K562 (cell line): ENCODE results near the gene FBXO15. TPM values are rescaled to one million over a fixed set of nuclear protein-coding genes. Genes with fewer than 3 reads are reported as not detected.

Experiments
- ATAC-seq: fragments of 200-7000 bp; cut with Tn5 transposase; 3 replicates; pipeline ENCODE4 v1.9.1; 2020; ENCODE audit warnings: moderate library complexity
- BruUV-seq: library from RNA; stranded (reverse); fragments of 400-500 nt; replicated peaks from 2 replicates; lab custom pipeline; 2021; lab: Mats Ljungman, UMichigan
- CTCF ChIA-PET: fragments of 300-600 bp; formaldehyde crosslinking; extraction: SDS; loops from one replicate; lab custom pipeline; 2021; ENCODE audit warnings: low intra/inter-chr PET ratio; lab: Yijun Ruan, JAX
- POLR2A ChIA-PET: fragments of 300-600, 350-650 bp; sonication (Branson Sonifier 250); formaldehyde crosslinking; extraction: SDS; loops from one replicate; lab custom pipeline; 2021; ENCODE audit warnings: antibody characterized with exemption, inconsistent platforms; lab: Yijun Ruan, JAX
- DNase-seq, 4 experiments: peaks; one replicate each; pipeline versions ENCODE4 v3.0.0 to v3.0.0-alpha.2; 2011 to 2018; ENCODE audit warnings: low spot score in 3 of 4, mixed read lengths in 3 of 4; ENCODE audit errors: extremely low read depth in 1 of 4
- FAIRE-seq: peaks from 2 replicates; lab custom pipeline; 2011; peaks lifted over from hg19 to GRCh38; lab: Jason Lieb, UNC
- H2AFZ ChIP-seq: 2 replicates; pipeline ENCODE4 v1.6.0; 2011; ENCODE audit warnings: low read depth, low read length, control low read depth, inconsistent platforms
- H3K27ac ChIP-seq: fragments of 200-600 bp; 3 replicates; pipeline ENCODE4 v1.8.0; 2011; ENCODE audit warnings: low read depth, mild to moderate bottlenecking, control low read depth, inconsistent platforms, low read length, moderate library complexity, mixed read lengths; ENCODE audit errors: extremely low read depth
- H3K27me3 ChIP-seq, 2 experiments: fragments of 300-600 bp in 1 of 2; 2 replicates in 1 of 2; 3 replicates in 1 of 2; pipeline versions ENCODE4 v1.6.0 to v1.8.0; 2011; ENCODE audit warnings: inconsistent platforms in 2 of 2, low read length in 2 of 2, mild to moderate bottlenecking in 1 of 2, mixed read lengths in 1 of 2, moderate library complexity in 1 of 2; ENCODE audit not compliant: control insufficient read depth in 2 of 2, insufficient read depth in 2 of 2
- H3K36me3 ChIP-seq: fragments of 300-600 bp; 3 replicates; pipeline ENCODE4 v1.8.0; 2011; ENCODE audit warnings: mild to moderate bottlenecking, low read length, inconsistent platforms; ENCODE audit not compliant: control insufficient read depth, insufficient read depth
- H3K4me1 ChIP-seq, 2 experiments: fragments of 200-600 bp in 1 of 2; replicated peaks in 1 of 2; 2 replicates in 1 of 2; 3 replicates in 1 of 2; pipeline versions ENCODE4 v1.5.1 to v1.8.0; 2011; ENCODE audit warnings: inconsistent platforms in 2 of 2, low read length in 2 of 2, mild to moderate bottlenecking in 1 of 2, mixed read lengths in 1 of 2, moderate library complexity in 1 of 2; ENCODE audit not compliant: control insufficient read depth in 2 of 2, insufficient read depth in 2 of 2
- H3K4me2 ChIP-seq: 2 replicates; pipeline ENCODE4 v1.6.1; 2011; ENCODE audit warnings: low read length, control low read depth, inconsistent platforms, mixed read lengths; ENCODE audit not compliant: insufficient read depth
- H3K4me3 ChIP-seq: fragments of 200-600 bp; sonication (generic), shearing (Covaris generic); 2 replicates; pipeline ENCODE4 v1.5.1; 2016; ENCODE audit warnings: control low read depth, inconsistent platforms
- H3K79me2 ChIP-seq: fragments of 200-600 bp; 3 replicates; pipeline ENCODE4 v1.8.0; 2011; ENCODE audit warnings: low read length, inconsistent platforms; ENCODE audit not compliant: control insufficient read depth, insufficient read depth
- H3K9ac ChIP-seq, 2 experiments: 2 replicates each; pipeline versions ENCODE4 v1.6.0 to v1.6.1; 2011; ENCODE audit warnings: low read depth in 2 of 2, low read length in 2 of 2, control low read depth in 1 of 2, inconsistent platforms in 1 of 2, mild to moderate bottlenecking in 1 of 2, mixed read lengths in 1 of 2; ENCODE audit not compliant: insufficient read depth in 1 of 2
- H3K9me1 ChIP-seq: one replicate; pipeline ENCODE4 v1.6.0; 2011; ENCODE audit warnings: inconsistent platforms, mild to moderate bottlenecking, low read length, moderate library complexity; ENCODE audit not compliant: control insufficient read depth, insufficient read depth
- H3K9me3 ChIP-seq: replicated peaks from 2 replicates; pipeline ENCODE4 v1.5.1; 2011; ENCODE audit warnings: low read depth, low read length, inconsistent platforms; ENCODE audit not compliant: control insufficient read depth, insufficient read depth
- H4K20me1 ChIP-seq: replicated peaks from 2 replicates; pipeline ENCODE4 v1.6.1; 2011; ENCODE audit warnings: low read length, inconsistent platforms, mixed read lengths; ENCODE audit not compliant: control insufficient read depth, insufficient read depth
- BRCA1 ChIP-seq, 2 experiments: fragments of 450-650 bp in 1 of 2; sonication (generic) in 1 of 2; formaldehyde crosslinking in 1 of 2; IDR thresholded peaks; 2 replicates each; pipeline versions ENCODE4 v1.5.0 to v1.6.1; 2017 to 2020; ENCODE audit warnings: mild to moderate bottlenecking in 1 of 2, missing genetic modification reagents in 1 of 2
- CHAMP1 ChIP-seq: fragments of 450-650 bp; IDR thresholded peaks from 2 replicates; pipeline ENCODE4 v1.6.1; 2016; ENCODE audit warnings: mild to moderate bottlenecking
- FOXA3 ChIP-seq, 2 experiments: fragments of 450-650 bp in 1 of 2; sonication (generic) in 1 of 2; formaldehyde crosslinking; IDR thresholded peaks in 1 of 2; conservative IDR thresholded peaks in 1 of 2; 2 replicates each; pipeline versions ENCODE4 v1.4.0 to v1.8.0; 2020 to 2022; ENCODE audit warnings: mild to moderate bottlenecking in 2 of 2, missing genetic modification reagents in 1 of 2
- GTF2A2 ChIP-seq: IDR thresholded peaks from 2 replicates; pipeline ENCODE4 v1.6.1; 2016; ENCODE audit warnings: mild to moderate bottlenecking, missing genetic modification characterization, missing compliant biosample characterization
- JUNB ChIP-seq: fragments of 450-650 bp; formaldehyde crosslinking; conservative IDR thresholded peaks from 2 replicates; pipeline ENCODE4 v1.4.0; 2020; ENCODE audit warnings: mild to moderate bottlenecking
- KHSRP ChIP-seq: fragments of 450-650 bp; IDR thresholded peaks from 2 replicates; pipeline ENCODE4 v1.6.1; 2017
- PRDM10 ChIP-seq: fragments of 450-650 bp; IDR thresholded peaks from 2 replicates; pipeline ENCODE4 v1.6.1; 2018; ENCODE audit not compliant: partially characterized antibody
- SAFB2 ChIP-seq: fragments of 200-400 bp; formaldehyde crosslinking; IDR thresholded peaks from 2 replicates; pipeline ENCODE4 v1.6.1; 2018; ENCODE audit warnings: borderline replicate concordance, low read length, low read depth, moderate library complexity; ENCODE audit not compliant: severe bottlenecking
- YBX1 ChIP-seq: fragments of 450-650 bp; IDR thresholded peaks from 2 replicates; pipeline ENCODE4 v1.7.1; 2016; ENCODE audit warnings: mild to moderate bottlenecking
- ZBTB49 ChIP-seq: sonication (generic); formaldehyde crosslinking; IDR thresholded peaks from 2 replicates; pipeline ENCODE4 v1.8.0; 2022; ENCODE audit warnings: missing genetic modification reagents, mild to moderate bottlenecking, borderline replicate concordance
- ZNF133 ChIP-seq: fragments of 250-450 bp; sonication (Bioruptor Pico); IDR thresholded peaks from 2 replicates; pipeline ENCODE4 v1.4.0; 2020; ENCODE audit warnings: mild to moderate bottlenecking
- ZNF512 ChIP-seq: IDR thresholded peaks from 2 replicates; pipeline ENCODE4 v1.6.1; 2016; ENCODE audit warnings: missing genetic modification characterization, missing compliant biosample characterization
- WGBS: fragments of 100-300 bp; shearing (Covaris generic); methylation state at CpG from one replicate; pipeline ENCODE4 v1.1.6; 2016; ENCODE audit warnings: low coverage, mixed read lengths; ENCODE audit not compliant: insufficient coverage; ENCODE audit errors: missing lambda C conversion rate; 5-methylcytosine and 5-hydroxymethylcytosine counted together
- in situ Hi-C: fragments of 300-500 bp; cut with MboI; formaldehyde crosslinking; loops from 4 replicates; pipeline ENCODE4 v1.15.0; 2018; ENCODE audit warnings: inconsistent platforms, mixed read lengths
- intact Hi-C: fragments of 100-400 bp; cut with micrococcal nuclease; formaldehyde crosslinking; loops from 2 replicates; pipeline ENCODE4 v1.14.2; 2022
- polyA plus RNA-seq, 8 experiments: library from polyadenylated mRNA; depleted of rRNA in 4 of 8; stranded (reverse) in 5 of 8; unstranded in 3 of 8; fragments of >200 nt; fragmentation: Nextera tagmentation in 2 of 8; fragmentation: Illumina TruSeq in 1 of 8; extraction: Ambion mirVana in 2 of 8; extraction: Trizol in 1 of 8; gene quantifications; 2 replicates each; pipeline versions ENCODE4 v1.2.1 to v1.2.3, GENCODE V29; 2011 to 2014; ENCODE audit warnings: inconsistent platforms in 1 of 8, missing spikeins in 1 of 8
- total RNA-seq, 7 experiments: library from RNA; depleted of rRNA in 6 of 7; stranded (reverse); fragments of >200 nt in 6 of 7; fragmentation: Illumina TruSeq in 2 of 7; extraction: Trizol in 2 of 7; gene quantifications; 2 replicates each; pipeline versions ENCODE4 v1.2.1 to v1.2.3, GENCODE V29; 2011 to 2021; ENCODE audit warnings: low replicate concordance in 1 of 7

The FBXO15 gene
- total and polyA plus RNA-seq, 9 of the 15 experiments (the other 6 are each of a cell fraction or from before 2014, with no cell fraction given), result 0.07 to 0.43 (median 0.27) TPM; not detected in 1

- no peaks in the 10 kb centered on the region; a peak in 1 of 5 replicates for H3K4me1 ChIP-seq
- TF ChIP-seq KHSRP (no peak), ZBTB49 (CRISPR knock-in tag) (no peak), YBX1 (no peak), JUNB (no peak), CHAMP1 (no peak), GTF2A2 (tag) (no peak), SAFB2 (no peak), PRDM10 (no peak), ZNF512 (tag) (no peak), ZNF133 (CRISPR knock-in tag) (no peak), FOXA3 (CRISPR knock-in tag; conservative IDR thresholded peaks at IDR 0.05 in 1 of 2, IDR thresholded peaks at IDR 0.05 in 1 of 2) (no peak), BRCA1 (IDR thresholded peaks at IDR 0.05) (no peak), BRCA1 (CRISPR knock-in tag; IDR thresholded peaks at IDR 0.05) (no peak)
- ChIA-PET CTCF (no interaction called here), POLR2A (no interaction called here)
- no peak overlapping the region for H3K4me2 ChIP-seq
- intact Hi-C loops (no loop called here), in situ Hi-C loops (no loop called here)
- BruUV-seq, result no TSS peak
- no peaks in the 10 kb centered on the region for H3K36me3 ChIP-seq
- H4K20me1 ChIP-seq, result no peaks in the 10 kb centered on the region
- no peak overlapping the region for H3K4me3 ChIP-seq
- ATAC-seq (no peak), DNase-seq (no peak), FAIRE-seq (no peak)
- H3K79me2 ChIP-seq, result no peaks in the 10 kb centered on the region
- 0% methylated on average over 4 of the region's 9 CpGs for WGBS
- peaks cover 0 to 58% of the 10 kb centered on the region in 2 experiments; a peak in 4 of 5 replicates for H3K27me3 ChIP-seq
- no peak overlapping the region for H2AFZ ChIP-seq
- no peak overlapping the region for H3K9ac ChIP-seq
- H3K9me3 ChIP-seq, result no peaks in the 10 kb centered on the region
- no peak overlapping the region for H3K27ac ChIP-seq
- no peaks in the 10 kb centered on the region for H3K9me1 ChIP-seq
Measured at GRCh38 chr18:74078257-74078656, 69.4 kb downstream of the FBXO15 start.
